ENCODE results near the gene TMEM72.

The TMEM72 gene

GRCh38 chr10:44934416-44935200 lies 23.5 kb downstream of the TMEM72 start:
- no peak for DNase-seq (ENCODE audit: low spot score)

GRCh38 chr10:44935201-44935965 lies 24.2 kb downstream of the TMEM72 start:
- DNase-seq (ENCODE audit: low spot score): no peak

- no peak for DNase-seq (ENCODE audit: low spot score)
Measured at GRCh38 chr10:44935966-44936295, 24.8 kb downstream of the TMEM72 start.

GRCh38 chr10:44936314-44936975 lies 25.3 kb downstream of the TMEM72 start:
- no peak for DNase-seq (ENCODE audit: low spot score)

GRCh38 chr10:44937196-44938005 lies 26.3 kb downstream of the TMEM72 start:
- no peak for DNase-seq (ENCODE audit: low spot score)

GRCh38 chr10:44938956-44939355 lies 27.8 kb downstream of the TMEM72 start:
- no peak for DNase-seq (ENCODE audit: low spot score)

- DNase-seq (ENCODE audit: low spot score): no peak
Measured at GRCh38 chr10:44939691-44940401, 28.7 kb downstream of the TMEM72 start.

GRCh38 chr10:44944354-44944753 lies 33.2 kb downstream of the TMEM72 start:
- DNase-seq (ENCODE audit: low spot score): no peak

- DNase-seq (ENCODE audit: low spot score): no peak
Measured at GRCh38 chr10:44946205-44946604, 35.1 kb downstream of the TMEM72 start.

GRCh38 chr10:44947371-44948152 lies 36.4 kb downstream of the TMEM72 start:
- DNase-seq (ENCODE audit: low spot score): no peak

GRCh38 chr10:44948642-44949041 lies 37.5 kb downstream of the TMEM72 start:
- DNase-seq (ENCODE audit: low spot score): no peak

GRCh38 chr10:44949127-44949802 lies 38.1 kb downstream of the TMEM72 start:
- no peak for DNase-seq (ENCODE audit: low spot score)

GRCh38 chr10:44949915-44950314 lies 38.8 kb downstream of the TMEM72 start:
- DNase-seq (ENCODE audit: low spot score): no peak

GRCh38 chr10:44950326-44951225 lies 39.4 kb downstream of the TMEM72 start:
- no peak for DNase-seq (ENCODE audit: low spot score)

- no peak for DNase-seq (ENCODE audit: low spot score)
Measured at GRCh38 chr10:44951576-44952226, 40.6 kb downstream of the TMEM72 start.

- DNase-seq (ENCODE audit: low spot score): no peak
Measured at GRCh38 chr10:44952779-44953231, 41.7 kb downstream of the TMEM72 start.

GRCh38 chr10:44954042-44954441 lies 42.9 kb downstream of the TMEM72 start:
- DNase-seq (ENCODE audit: low spot score): no peak

GRCh38 chr10:44954962-44955361 lies 43.8 kb downstream of the TMEM72 start:
- DNase-seq (ENCODE audit: low spot score): no peak
